Gastroesophageal sphincter (tissue), 4 donors: ENCODE results near the gene TBC1D4. TPM values are rescaled to one million over a fixed set of nuclear protein-coding genes. Genes with fewer than 3 reads are reported as not detected.
"Not testable (repeated sequence)": the region's sequence is repeated elsewhere in the genome, so short reads cannot be mapped to it uniquely, and the experiment has no call there.

Experiments
- ATAC-seq: fragments of 150-250 bp; one replicate; pipeline ENCODE4 v1.9.1; 2016; ENCODE audit warnings: mild to moderate bottlenecking, moderate library complexity
- H3K27ac ChIP-seq, 4 donors: fragments of 200-600 bp; sonication (generic) in 3 of 4; 1 replicate in 3 of 4; 2 replicates in 1 of 4; pipeline ENCODE4 v1.5.1; 2016 to 2019
- H3K27me3 ChIP-seq: fragments of 200-600 bp; sonication (generic); one replicate; pipeline ENCODE4 v1.5.1; 2019
- H3K36me3 ChIP-seq, 2 donors: fragments of 200-600 bp; sonication (generic); one replicate each; pipeline ENCODE4 v1.5.1; 2019; ENCODE audit warnings: control low read depth in 1 of 2
- H3K4me1 ChIP-seq, 3 donors: fragments of 200-600 bp; sonication (generic); 1 replicate in 2 of 3; 2 replicates in 1 of 3; pipeline ENCODE4 v1.5.1; 2016 to 2019; ENCODE audit warnings: control low read depth in 2 of 3
- H3K4me3 ChIP-seq, 2 donors: fragments of 200-600 bp; sonication (generic); one replicate each; pipeline ENCODE4 v1.5.1; 2019; ENCODE audit warnings: mild to moderate bottlenecking in 1 of 2, moderate library complexity in 1 of 2
- H3K9me3 ChIP-seq, 3 donors: fragments of 200-600 bp; sonication (generic); one replicate each; pipeline ENCODE4 v1.5.1; 2017 to 2019; ENCODE audit warnings: control low read depth in 2 of 3
- CTCF ChIP-seq, 4 experiments: fragments of 200-600 bp in 2 of 4; fragments of 450-650 bp in 2 of 4; sonication (generic) in 1 of 4; IDR thresholded peaks; one replicate each; pipeline ENCODE4 v1.5.1; 2017 to 2019; ENCODE audit warnings: antibody characterized with exemption in 4 of 4, mild to moderate bottlenecking in 2 of 4, moderate library complexity in 2 of 4
- EP300 ChIP-seq: sonication (generic); formaldehyde crosslinking; IDR thresholded peaks from one replicate; pipeline ENCODE4 v1.6.1; 2017; ENCODE audit warnings: antibody characterized with exemption, mild to moderate bottlenecking
- POLR2A ChIP-seq, 2 donors: fragments of 450-650 bp; IDR thresholded peaks; one replicate each; pipeline ENCODE4 v1.6.1; 2017; ENCODE audit warnings: antibody characterized with exemption in 2 of 2, mild to moderate bottlenecking in 2 of 2, moderate library complexity in 1 of 2
- POLR2AphosphoS5 ChIP-seq: sonication (generic); formaldehyde crosslinking; IDR thresholded peaks from one replicate; pipeline ENCODE4 v1.6.1; 2017; ENCODE audit warnings: antibody characterized with exemption
- WGBS, 2 donors: methylation state at CpG; one replicate each; pipeline ENCODE4 v1.1.5; 2018; ENCODE audit warnings: low coverage in 1 of 2; 5-methylcytosine and 5-hydroxymethylcytosine counted together
- total RNA-seq, 4 donors: library from RNA; depleted of rRNA; stranded (reverse); fragments of >200 nt; gene quantifications; one replicate each; pipeline ENCODE4 v1.1.0, GENCODE V29; 2016

The TBC1D4 gene
- total RNA-seq, 4 donors from 2014 or later = 12.8 to 28.0 (median 22.4) TPM

GRCh38 chr13:75356421-75356820 lies 125.5 kb downstream of the TBC1D4 start:
- Histone ChIP-seq H3K4me1 (no peaks in the 10 kb centered on the region), H3K27ac (no peak overlapping the region), H3K36me3 (peaks cover 0 to 7% of the 10 kb centered on the region in 2 donors), H3K27me3 (no peaks in the 10 kb centered on the region), H3K9me3 (no peaks in the 10 kb centered on the region), H3K4me3 (no peak overlapping the region)
- no peak for ATAC-seq
- TF ChIP-seq POLR2AphosphoS5 (no peak), CTCF (IDR thresholded peaks at IDR 0.05) (no peak), POLR2A (IDR thresholded peaks at IDR 0.05) (no peak), EP300 (no peak)
- 97 to 100% methylated on average over 2 to 3 of the region's 3 CpGs for WGBS, 2 donors

- Histone ChIP-seq H3K4me1 (no peaks in the 10 kb centered on the region), H3K9me3 (no peaks in the 10 kb centered on the region), H3K27me3 (no peaks in the 10 kb centered on the region), H3K4me3 (no peak overlapping the region), H3K36me3 (peaks cover 0 to 7% of the 10 kb centered on the region in 2 donors), H3K27ac (no peak overlapping the region)
- TF ChIP-seq POLR2A (IDR thresholded peaks at IDR 0.05) = no peak
- ATAC-seq = no peak
Observed at GRCh38 chr13:75355609-75356008, 126.4 kb downstream of the TBC1D4 start.

- no peaks in the 10 kb centered on the region for H3K4me1 ChIP-seq
- ATAC-seq = no peak
- no peaks in the 10 kb centered on the region for H3K27me3 ChIP-seq
- no peaks in the 10 kb centered on the region for H3K9me3 ChIP-seq
- peaks cover 0 to 10% of the 10 kb centered on the region in 2 donors for H3K36me3 ChIP-seq
- no peak overlapping the region for H3K4me3 ChIP-seq
- no peak overlapping the region for H3K27ac ChIP-seq
- 60 to 78% methylated on average over 2 of the region's 6 CpGs for WGBS, 2 donors
- TF ChIP-seq CTCF (IDR thresholded peaks at IDR 0.05) (no peak), EP300 (no peak), POLR2A (IDR thresholded peaks at IDR 0.05) (no peak), POLR2AphosphoS5 (no peak)
Observed at GRCh38 chr13:75353781-75354193, 128.2 kb downstream of the TBC1D4 start.

GRCh38 chr13:75352641-75353327 lies 129.2 kb downstream of the TBC1D4 start:
- TF ChIP-seq CTCF (IDR thresholded peaks at IDR 0.05) (no peak), EP300 (no peak), POLR2AphosphoS5 (no peak), POLR2A (IDR thresholded peaks at IDR 0.05) (no peak)
- WGBS, 2 donors = 81 to 88% methylated on average over 2 to 3 of the region's 3 CpGs
- Histone ChIP-seq H3K4me3 (no peak overlapping the region), H3K9me3 (no peaks in the 10 kb centered on the region), H3K27ac (no peak overlapping the region), H3K36me3 (peaks cover 0 to 20% of the 10 kb centered on the region in 2 donors), H3K27me3 (no peaks in the 10 kb centered on the region), H3K4me1 (no peaks in the 10 kb centered on the region)
- ATAC-seq = no peak

DNA sequence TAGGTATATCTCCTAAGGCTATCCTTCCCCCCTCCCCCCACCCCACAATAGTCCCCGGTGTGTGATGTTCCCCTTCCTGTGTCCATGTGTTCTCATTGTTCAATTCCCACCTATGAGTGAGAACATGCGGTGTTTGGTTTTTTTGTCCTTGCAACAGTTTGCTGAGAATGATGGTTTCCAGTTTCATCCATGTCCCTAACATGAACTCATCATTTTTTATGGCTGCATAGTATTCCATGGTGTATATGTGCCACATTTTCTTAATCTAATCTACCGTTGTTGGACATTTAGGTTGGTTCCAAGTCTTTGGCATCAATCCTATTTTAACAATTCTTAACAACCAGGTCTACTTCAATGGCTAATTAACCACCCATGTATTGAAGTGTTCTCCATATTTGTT lies 130.4 kb downstream of the TBC1D4 start:
- not testable (repeated sequence) for H3K4me3 ChIP-seq, H3K27ac ChIP-seq, H3K4me1 ChIP-seq, H3K27me3 ChIP-seq, ATAC-seq, H3K9me3 ChIP-seq
- WGBS, 2 donors = 95 to 100% methylated on average over 1 to 2 of the region's 3 CpGs
- peaks cover 0 to 28% of the 10 kb centered on the region in 2 donors for H3K36me3 ChIP-seq

DNA sequence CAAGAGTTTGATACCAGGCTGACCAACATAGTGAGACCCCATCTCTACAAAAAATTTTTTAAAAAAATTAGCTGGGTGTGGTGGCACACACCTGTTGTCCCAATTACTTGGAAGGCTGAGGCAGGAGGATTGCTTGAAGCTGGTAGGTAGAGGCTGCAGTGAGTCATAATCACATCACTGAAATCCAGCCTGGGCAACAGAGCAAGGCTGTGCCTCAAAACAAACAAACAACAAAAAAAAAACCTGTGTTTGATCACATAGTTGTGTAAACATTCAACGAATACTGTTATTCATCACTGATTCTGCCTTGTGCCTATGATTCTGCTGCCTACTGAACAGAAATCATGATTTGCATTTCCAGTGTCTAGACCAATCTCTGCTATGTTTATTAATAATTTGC lies 134.0 kb downstream of the TBC1D4 start:
- Histone ChIP-seq H3K27ac (no peak overlapping the region), H3K4me1 (no peaks in the 10 kb centered on the region), H3K36me3 (peaks cover 0 to 33% of the 10 kb centered on the region in 2 donors), H3K27me3 (no peaks in the 10 kb centered on the region), H3K9me3 (no peaks in the 10 kb centered on the region), H3K4me3 (no peak overlapping the region)
- WGBS, 2 donors = 90 to 100% methylated on average over 1 of the region's 1 CpG
- ATAC-seq = no peak
- TF ChIP-seq CTCF (IDR thresholded peaks at IDR 0.05) (no peak), POLR2AphosphoS5 (no peak)
